ENCODE measurements around the gene LRP10. TPM values are rescaled to one million over a fixed set of nuclear protein-coding genes. Genes with fewer than 3 reads are reported as not detected.

LRP10 gene
- total RNA-seq, 1 donor from 2014 or later = 173 TPM

DNA sequence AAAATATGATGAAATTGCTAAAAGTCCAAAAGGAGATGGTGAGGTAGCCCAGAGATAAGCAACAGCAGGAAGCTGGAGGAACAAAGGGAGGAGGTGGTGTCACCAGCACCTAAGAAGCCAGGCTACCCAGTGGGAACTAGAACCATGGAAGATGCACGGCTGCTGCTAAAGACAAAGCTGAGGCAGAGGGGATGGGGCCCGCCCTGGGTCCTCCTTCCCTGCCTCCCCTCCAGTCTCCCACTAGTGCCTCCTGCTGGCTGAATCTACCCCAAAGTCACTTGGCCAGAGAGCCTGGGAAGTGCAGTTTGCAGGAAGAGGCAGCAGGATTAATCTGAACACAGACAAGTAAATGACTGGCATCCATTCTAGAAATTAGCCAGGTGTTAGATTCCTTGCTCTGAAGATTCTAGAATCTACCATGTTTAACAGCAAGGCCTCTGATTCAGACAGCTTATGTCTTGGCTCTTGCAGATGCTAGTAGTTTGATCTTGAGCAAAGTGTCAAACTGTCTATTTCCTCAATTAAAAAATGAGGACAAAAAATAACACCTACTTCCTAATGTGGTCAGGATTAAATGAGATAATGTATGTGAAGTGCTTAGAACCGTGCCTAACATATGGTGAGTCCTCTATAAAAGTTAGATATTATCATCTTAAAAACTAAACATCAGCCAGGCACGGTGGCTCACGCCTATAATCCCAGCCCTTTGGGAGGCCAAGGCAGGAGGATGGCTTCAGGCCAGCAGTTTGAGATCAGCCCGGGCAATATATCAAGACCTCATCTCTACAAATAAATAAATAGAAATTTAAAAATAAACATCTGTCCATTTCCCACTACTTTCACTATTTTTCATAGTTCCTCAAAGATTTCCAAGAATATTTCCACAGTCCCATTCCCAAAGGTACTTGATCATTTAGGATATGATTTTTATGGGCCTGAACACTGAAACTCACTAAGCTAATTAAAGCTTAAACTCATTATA, 5.8 kb upstream of the LRP10 start:
- ATAC-seq = no peak

DNA sequence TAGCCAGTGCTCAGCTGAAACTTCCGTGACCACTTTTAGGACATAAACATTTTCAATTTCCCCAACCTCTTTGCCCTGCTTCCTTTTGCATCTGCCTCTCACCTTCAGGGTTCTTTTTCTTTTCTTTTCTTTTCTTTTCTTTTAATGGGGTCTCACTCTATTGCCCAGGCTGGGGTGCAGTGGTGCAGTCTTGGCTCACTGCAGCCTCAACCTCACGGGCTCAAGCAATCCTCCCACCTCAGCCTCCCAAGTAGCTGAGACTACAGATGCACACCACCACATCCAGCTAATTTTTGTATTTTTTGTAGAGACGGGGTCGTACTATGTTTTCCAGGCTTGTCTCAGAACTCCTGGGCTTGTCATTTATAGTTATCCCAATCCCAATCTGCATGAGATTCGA, 4.7 kb upstream of the LRP10 start:
- ATAC-seq = no peak

DNA sequence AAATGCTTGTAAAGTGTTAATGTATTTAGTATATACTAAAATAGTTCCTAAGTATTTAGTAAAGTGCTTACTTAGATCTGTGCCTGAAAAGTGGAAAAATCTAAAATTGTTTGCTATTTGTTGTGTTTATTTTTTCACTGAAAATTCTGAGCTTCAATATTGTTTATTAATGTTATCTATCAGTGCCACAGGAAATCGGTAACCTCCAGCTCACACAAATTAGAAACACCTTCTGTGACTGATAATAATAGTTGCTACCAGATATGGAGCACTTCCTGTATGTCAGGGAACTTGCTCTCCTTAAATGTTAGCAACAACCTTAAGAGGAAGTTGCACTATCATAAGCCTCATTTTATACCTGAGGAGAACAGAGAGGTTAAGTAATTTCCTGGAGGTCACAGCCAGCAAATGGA, 723 bp upstream of the LRP10 start:
- no peak for ATAC-seq

DNA sequence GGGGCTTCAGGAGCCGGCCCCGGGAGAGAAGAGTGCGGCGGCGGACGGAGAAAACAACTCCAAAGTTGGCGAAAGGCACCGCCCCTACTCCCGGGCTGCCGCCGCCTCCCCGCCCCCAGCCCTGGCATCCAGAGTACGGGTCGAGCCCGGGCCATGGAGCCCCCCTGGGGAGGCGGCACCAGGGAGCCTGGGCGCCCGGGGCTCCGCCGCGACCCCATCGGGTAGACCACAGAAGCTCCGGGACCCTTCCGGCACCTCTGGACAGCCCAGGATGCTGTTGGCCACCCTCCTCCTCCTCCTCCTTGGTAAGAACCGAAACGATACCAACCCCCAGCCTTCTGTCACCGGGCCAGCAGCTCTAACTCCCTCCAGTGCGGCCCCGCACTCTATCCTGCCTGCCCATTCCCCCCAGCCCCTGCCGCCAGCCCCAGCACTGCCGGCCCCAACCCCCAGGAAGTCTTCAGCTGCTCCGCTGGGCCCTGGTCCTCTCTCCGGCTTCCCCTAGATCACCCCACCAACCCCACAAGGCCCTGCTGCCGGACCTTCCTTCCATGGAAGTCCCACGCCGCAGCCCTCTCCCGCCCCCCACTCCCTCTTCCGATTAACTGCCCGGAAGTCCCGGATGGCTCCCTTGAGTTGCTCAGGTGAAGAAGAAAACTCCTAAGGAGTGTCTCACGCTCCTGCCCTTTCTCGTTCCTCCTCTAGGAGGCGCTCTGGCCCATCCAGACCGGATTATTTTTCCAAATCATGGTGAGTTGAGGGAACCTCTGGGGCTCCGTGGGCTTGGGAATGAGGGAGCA, 693 bp downstream of the LRP10 start:
- peak; percentile 62 for ATAC-seq

DNA sequence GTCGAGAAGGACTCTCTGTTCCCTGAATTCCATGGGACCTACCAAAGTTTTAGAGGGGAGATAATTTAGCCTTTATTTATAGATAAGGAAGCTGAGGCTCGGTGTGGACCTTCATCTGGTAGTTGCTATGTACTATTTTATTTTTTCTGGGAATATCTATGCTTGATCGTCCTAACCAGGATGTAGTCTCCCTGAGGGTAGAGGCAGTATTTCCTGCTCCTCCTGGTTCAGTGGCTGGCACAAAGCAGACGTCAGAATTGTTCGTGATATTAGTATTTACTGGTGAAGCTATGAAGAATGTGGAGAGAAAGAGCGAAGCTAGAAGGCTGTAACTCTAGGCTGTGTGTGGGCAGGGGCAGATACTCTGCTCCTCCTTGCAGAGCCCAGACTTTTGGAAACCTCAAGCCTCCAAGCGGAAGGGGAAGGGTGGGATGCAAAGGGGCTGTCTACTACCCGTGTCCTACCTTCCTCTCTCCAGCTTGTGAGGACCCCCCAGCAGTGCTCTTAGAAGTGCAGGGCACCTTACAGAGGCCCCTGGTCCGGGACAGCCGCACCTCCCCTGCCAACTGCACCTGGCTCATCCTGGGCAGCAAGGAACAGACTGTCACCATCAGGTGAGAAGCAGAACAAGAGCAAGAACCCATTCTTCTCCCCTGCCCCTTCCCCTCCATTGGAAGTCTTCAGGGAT, 1.4 kb downstream of the LRP10 start:
- no peak for ATAC-seq

DNA sequence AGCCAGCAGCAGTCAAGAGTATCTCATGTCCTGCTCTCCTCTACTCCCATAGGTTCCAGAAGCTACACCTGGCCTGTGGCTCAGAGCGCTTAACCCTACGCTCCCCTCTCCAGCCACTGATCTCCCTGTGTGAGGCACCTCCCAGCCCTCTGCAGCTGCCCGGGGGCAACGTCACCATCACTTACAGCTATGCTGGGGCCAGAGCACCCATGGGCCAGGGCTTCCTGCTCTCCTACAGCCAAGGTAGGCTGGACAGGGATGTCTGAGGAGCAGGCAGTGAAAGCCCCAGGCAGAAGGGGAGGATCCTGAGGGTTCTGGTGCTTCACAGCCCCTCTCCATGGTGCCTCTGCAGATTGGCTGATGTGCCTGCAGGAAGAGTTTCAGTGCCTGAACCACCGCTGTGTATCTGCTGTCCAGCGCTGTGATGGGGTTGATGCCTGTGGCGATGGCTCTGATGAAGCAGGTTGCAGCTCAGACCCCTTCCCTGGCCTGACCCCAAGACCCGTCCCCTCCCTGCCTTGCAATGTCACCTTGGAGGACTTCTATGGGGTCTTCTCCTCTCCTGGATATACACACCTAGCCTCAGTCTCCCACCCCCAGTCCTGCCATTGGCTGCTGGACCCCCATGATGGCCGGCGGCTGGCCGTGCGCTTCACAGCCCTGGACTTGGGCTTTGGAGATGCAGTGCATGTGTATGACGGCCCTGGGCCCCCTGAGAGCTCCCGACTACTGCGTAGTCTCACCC, 3.6 kb downstream of the LRP10 start:
- no peak for ATAC-seq

DNA sequence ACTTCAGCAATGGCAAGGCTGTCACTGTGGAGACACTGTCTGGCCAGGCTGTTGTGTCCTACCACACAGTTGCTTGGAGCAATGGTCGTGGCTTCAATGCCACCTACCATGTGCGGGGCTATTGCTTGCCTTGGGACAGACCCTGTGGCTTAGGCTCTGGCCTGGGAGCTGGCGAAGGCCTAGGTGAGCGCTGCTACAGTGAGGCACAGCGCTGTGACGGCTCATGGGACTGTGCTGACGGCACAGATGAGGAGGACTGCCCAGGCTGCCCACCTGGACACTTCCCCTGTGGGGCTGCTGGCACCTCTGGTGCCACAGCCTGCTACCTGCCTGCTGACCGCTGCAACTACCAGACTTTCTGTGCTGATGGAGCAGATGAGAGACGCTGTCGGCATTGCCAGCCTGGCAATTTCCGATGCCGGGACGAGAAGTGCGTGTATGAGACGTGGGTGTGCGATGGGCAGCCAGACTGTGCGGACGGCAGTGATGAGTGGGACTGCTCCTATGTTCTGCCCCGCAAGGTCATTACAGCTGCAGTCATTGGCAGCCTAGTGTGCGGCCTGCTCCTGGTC, 4.3 kb downstream of the LRP10 start:
- ATAC-seq = no peak

DNA sequence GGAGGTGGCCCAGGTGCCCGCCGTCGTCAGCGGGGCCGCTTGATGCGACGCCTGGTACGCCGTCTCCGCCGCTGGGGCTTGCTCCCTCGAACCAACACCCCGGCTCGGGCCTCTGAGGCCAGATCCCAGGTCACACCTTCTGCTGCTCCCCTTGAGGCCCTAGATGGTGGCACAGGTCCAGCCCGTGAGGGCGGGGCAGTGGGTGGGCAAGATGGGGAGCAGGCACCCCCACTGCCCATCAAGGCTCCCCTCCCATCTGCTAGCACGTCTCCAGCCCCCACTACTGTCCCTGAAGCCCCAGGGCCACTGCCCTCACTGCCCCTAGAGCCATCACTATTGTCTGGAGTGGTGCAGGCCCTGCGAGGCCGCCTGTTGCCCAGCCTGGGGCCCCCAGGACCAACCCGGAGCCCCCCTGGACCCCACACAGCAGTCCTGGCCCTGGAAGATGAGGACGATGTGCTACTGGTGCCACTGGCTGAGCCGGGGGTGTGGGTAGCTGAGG, 5.5 kb downstream of the LRP10 start:
- no peak for ATAC-seq

DNA sequence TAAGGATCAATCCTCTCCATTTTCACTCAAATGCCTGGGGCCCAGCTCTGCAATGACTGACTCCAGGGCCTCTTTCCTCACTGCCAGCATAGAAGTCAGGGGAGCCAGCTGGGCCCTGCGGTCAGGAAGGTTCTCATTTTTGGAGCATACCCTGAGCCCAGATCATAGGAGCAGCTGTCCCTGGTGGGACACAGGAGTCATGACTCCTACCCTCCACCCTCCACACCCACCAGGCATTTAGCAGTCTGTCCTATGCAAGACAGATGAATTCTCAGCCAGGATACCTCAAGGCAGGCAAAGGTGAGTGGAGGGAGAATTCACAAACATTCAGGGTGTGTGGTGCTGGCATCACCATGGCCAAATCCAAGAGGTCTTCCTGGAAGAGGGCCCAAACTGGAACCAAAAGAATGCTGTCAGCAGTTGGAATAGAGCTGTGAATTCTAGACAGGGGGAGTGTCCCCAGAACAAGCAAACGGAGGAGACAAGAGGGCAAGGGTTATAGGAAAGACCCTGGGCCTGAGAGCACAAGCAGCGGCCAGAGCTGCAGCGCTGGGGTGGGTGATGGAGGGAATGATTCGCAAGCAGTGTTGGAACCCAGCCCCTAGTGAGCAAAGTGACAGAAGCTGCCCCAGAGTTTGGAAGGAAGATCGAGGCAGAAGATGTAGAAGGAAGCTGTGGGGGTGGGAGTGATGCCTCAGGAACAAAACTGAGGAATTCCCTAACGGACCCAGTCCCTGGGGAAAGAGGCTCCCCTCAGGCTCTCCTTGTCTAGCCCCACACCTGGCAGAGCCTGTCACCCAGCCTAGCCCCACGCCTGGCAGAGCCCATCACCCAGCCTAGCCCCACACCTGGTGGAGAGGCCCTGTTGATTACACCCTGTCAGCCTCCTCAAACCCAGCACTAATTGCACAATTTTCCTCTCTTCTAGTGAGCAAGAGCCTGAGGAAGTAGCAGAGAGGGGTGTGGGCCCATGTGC, 7.0 kb downstream of the LRP10 start:
- ATAC-seq = no peak

DNA sequence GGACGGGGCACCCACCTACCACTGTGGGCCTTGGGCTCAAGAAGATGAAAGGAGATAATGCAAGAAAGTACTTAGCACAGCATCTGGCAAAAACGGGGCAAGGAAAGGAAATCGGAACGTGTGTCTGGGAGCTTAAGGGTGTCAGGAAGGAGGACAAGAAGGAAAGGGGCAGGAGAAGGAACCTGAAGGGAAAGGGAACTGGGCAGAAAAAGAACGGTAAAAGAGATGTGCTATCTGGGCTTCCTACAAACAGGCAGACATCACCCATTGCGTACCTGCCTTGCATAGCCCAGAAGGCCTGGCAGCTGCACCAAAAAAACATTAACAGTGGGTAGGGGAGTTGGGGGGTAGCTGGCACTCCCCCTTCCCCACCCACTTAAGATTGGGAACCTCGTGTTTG, 10.5 kb downstream of the LRP10 start:
- ATAC-seq = no peak

DNA sequence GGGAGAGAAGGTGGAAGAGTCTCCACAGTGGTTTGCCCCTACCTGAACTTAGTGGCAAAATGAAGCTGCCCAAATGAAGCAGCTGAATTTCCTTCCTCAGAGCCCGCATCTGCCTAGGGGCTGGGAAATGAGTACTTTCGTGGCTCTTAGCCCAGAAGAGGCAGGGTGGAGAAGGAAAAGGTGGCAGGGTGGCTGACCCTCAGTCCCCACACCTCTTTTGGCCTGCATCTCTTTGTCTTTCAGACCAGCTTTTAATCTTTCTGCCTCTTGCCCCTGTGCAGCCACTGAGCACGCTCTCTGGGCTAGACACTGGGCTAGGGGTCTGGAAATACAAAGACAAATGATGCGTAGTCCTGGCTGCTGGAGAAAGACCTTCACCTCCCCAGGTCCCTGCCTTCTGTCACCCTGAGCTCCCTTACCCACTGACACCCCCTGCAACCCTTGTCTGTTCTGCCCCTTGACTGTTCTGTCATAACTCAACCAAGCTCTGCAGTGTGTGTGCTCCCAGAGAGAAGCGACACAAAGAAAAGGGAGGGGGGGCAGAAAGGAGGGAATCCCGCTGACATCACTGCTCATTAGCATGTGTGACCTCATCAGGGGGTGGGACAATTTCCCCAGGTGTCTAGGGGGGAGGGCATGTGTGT, 11.1 kb downstream of the LRP10 start:
- peak; percentile 41 for ATAC-seq

DNA sequence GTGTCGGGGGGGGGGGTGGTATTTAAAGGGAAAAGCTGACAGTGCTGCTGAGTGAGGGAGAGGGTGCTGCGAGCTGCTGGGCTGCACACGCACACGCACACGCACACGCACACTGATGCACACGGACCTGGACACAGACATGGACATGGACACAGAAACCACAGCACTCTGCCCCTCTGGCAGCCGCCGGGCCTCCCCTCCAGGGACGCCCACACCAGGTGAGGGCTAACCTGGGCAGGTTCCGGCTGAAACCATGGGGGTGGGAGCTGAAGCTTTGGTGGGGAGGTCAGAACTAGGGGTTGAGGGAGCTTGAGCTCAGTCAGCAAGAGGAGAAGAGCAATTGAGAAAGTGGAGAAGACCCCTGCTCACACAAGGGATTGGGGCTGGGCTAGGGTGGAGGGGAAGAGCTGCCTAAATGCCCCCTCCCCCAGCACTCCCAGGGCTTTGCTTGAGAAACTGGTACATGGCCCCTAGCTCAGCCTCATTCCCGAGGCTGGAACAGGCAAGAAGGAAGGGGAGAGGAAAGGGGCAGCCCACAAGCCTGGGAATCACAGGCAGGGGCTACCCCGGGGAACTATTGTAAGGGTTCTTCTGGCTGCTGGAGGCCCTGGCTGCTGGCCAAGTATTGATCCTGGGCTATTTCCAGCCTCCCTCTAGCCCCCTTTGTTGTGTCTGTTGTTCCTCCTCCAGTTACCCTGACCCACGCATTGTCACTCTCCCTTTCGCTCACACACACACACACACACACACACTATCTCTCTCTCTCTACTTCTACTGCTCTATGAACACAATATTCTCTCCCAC, 11.8 kb downstream of the LRP10 start, which contains the start of gene REM2:
REM2 (plus strand) TSS at position 50 of the 804 bp plus-strand sequence; CDS start at position 116, 66 bp downstream.
- ATAC-seq = peak; percentile 3

DNA sequence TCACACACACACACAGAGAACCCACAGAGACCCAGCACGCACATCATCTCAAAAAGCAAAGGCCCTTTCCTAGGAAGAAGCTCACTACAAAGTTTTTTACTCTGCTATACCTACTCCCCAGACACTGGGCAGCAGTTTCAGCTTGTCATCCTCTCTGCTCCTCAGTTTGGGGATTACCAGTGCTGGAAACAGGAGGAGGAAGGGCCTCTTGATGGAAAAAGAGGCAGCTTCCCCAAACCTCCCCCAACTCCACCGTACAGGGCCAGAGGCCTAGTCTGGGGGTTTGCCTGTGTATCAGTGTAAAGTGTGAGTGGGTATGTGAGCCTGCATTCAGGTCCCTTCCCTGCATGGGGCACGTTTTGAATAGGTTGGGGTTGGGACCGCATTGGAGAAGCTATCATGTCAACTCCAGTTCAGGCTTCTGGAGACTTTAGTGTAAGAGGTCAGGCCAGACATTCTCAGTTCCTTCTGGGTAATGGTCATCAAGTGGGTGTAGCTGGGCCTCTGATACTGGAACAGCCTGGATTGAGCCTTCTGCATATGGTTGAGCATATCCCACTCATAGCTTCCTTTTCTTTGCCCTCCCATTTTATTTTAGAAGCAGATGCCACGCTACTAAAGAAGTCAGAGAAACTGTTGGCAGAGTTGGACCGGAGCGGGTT, 12.7 kb downstream of the LRP10 start:
- ATAC-seq = no peak

DNA sequence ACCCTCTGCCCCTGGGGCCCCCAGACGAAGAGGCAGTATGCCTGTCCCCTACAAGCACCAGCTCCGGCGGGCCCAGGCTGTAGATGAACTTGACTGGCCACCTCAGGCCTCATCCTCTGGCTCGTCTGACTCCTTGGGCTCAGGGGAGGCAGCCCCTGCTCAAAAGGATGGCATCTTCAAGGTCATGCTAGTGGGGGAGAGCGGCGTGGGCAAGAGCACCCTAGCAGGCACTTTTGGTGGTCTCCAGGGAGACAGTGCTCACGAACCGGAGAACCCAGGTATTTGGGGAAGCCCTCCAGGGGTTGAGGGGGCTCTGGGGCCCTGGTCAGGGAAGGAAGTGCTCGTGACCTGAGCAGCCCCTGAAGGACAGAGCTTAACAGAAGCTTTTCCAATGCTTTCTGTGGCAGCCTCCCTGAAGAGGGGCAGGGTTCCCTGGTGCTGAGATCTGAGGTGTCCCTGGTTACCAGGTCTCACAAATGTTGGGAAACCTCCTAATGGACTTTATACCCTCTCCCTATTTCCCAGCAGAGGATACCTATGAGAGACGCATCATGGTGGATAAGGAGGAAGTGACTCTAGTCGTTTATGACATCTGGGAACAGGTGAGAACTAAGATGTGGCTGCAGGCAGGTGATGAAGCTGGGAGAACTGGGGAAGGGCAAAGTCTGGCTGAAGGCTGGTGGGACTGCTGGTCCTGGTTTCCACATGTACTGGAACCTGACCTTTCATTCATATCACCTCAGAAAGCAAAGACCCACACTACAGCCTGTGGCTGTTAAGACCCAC, 13.4 kb downstream of the LRP10 start:
- ATAC-seq = no peak

DNA sequence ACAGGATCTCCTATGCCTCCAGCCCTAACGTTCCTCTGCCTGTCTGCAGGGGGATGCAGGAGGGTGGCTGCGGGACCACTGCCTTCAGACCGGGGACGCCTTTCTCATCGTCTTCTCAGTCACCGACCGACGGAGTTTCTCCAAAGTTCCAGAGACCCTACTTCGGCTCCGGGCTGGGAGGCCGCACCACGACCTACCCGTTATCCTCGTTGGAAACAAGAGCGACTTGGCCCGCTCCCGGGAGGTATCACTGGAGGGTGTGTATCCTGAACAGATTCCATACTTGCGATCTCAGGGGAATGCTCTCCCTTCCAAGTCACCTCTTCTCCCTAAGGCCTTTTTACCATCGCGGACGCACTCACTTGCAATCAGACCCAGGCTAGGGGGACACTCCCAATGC, 14.4 kb downstream of the LRP10 start:
- no peak for ATAC-seq

DNA sequence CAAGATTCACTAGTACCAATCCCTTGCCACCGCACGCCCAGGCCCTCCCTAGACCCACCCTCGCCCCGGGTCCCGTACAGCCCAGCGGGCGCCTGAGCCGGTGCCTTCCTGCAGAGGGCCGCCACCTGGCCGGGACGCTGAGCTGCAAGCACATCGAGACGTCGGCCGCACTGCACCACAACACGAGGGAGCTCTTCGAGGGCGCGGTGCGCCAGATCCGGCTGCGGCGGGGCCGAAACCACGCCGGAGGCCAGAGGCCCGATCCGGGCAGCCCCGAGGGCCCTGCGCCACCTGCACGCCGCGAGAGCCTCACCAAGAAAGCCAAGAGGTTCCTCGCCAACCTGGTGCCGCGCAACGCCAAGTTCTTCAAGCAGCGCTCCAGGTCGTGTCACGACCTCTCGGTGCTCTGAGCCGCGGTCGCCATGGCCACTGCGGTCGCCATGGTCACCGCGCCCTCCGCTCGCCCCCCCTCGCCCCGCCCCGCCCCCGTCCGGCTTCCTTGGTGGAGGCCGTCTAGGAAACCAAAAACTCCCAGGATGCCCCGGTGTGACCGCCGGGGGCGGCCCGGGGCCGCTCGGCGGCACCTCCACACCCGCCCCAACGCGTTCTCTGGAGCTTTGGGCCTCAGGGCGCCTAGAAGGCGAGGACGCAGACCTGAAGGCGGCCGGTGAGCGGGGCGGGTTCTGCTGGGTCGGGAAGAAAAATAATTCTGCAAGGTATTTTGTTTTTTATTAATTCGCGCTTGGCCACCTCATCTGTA, 15.1 kb downstream of the LRP10 start:
- ATAC-seq = peak; percentile 69

All from esophagus mucosa (tissue), 1 donor.